MM.1S (cell line): ENCODE results near the gene CDH2.

Source experiments
- DNase-seq: peaks from one replicate; pipeline ENCODE4 v3.0.0-alpha.2; 2015
- H2AFZ ChIP-seq: fragments of 300-600 bp; sonication (generic); 2 replicates; pipeline ENCODE4 v1.6.0; 2016; ENCODE audit warnings: antibody characterized with exemption, low read length
- H3F3A ChIP-seq: fragments of 300-600 bp; sonication (generic); 2 replicates; pipeline ENCODE4 v1.6.1; 2016; ENCODE audit warnings: mild to moderate bottlenecking, antibody characterized with exemption, low read length, moderate library complexity, mixed read lengths; ENCODE audit not compliant: insufficient read depth
- H3K27ac ChIP-seq: fragments of 300-600 bp; sonication (generic); 2 replicates; pipeline ENCODE4 v1.5.1; 2016; ENCODE audit warnings: mild to moderate bottlenecking, low read length
- H3K27me3 ChIP-seq: fragments of 300-600 bp; sonication (generic); replicated peaks from 2 replicates; pipeline ENCODE4 v1.6.0; 2016; ENCODE audit warnings: low read length; ENCODE audit not compliant: insufficient read depth
- H3K36me3 ChIP-seq: fragments of 300-600 bp; sonication (generic); replicated peaks from 2 replicates; pipeline ENCODE4 v1.6.1; 2016; ENCODE audit warnings: mild to moderate bottlenecking, low read length, mixed read lengths; ENCODE audit not compliant: insufficient read depth
- H3K4me1 ChIP-seq: fragments of 300-600 bp; sonication (generic); 2 replicates; pipeline ENCODE4 v1.6.1; 2016; ENCODE audit warnings: low read length, mixed read lengths
- H3K4me2 ChIP-seq: fragments of 300-600 bp; sonication (generic); 2 replicates; pipeline ENCODE4 v1.6.0; 2016; ENCODE audit warnings: low read depth, low read length
- H3K4me3 ChIP-seq: fragments of 300-600 bp; sonication (generic); 2 replicates; pipeline ENCODE4 v1.5.1; 2016; ENCODE audit warnings: low read length, mixed read lengths
- H3K79me2 ChIP-seq: fragments of 300-600 bp; sonication (generic); 2 replicates; pipeline ENCODE4 v1.6.1; 2016; ENCODE audit warnings: mixed run types, low read length, mixed read lengths
- H3K9ac ChIP-seq: fragments of 300-600 bp; sonication (generic); 2 replicates; pipeline ENCODE4 v1.6.1; 2016; ENCODE audit warnings: low read length, mixed read lengths
- H3K9me2 ChIP-seq: fragments of 300-600 bp; sonication (generic); replicated peaks from 2 replicates; pipeline ENCODE4 v1.6.1; 2016; ENCODE audit warnings: mild to moderate bottlenecking, low read length, mixed read lengths; ENCODE audit not compliant: insufficient read depth
- H3K9me3 ChIP-seq: fragments of 300-600 bp; sonication (generic); replicated peaks from 2 replicates; pipeline ENCODE4 v1.6.1; 2016; ENCODE audit warnings: mild to moderate bottlenecking, low read length, mixed read lengths; ENCODE audit not compliant: insufficient read depth
- H4K20me1 ChIP-seq: fragments of 300-600 bp; sonication (generic); 2 replicates; pipeline ENCODE4 v1.6.1; 2016; ENCODE audit warnings: mild to moderate bottlenecking, low read length, moderate library complexity, mixed read lengths; ENCODE audit not compliant: insufficient read depth
- EZH2 ChIP-seq: fragments of 300-600 bp; sonication (generic); optimal IDR thresholded peaks from 2 replicates; pipeline ENCODE3; 2017; ENCODE audit warnings: low read depth, mild to moderate bottlenecking, antibody characterized with exemption, low read length, mixed read lengths
- EZH2phosphoT487 ChIP-seq: fragments of 300-600 bp; sonication (generic); IDR thresholded peaks from 2 replicates; pipeline ENCODE4 v1.6.1; 2018; ENCODE audit warnings: antibody characterized with exemption, low read length
- TF ChIP-seq, protein P1 (sequence below): fragments of 300-600 bp; sonication (generic); IDR thresholded peaks from 2 replicates; pipeline ENCODE4 v1.5.1; 2016; ENCODE audit warnings: antibody characterized with exemption, low read length, mixed read lengths

Gene CDH2

DNA sequence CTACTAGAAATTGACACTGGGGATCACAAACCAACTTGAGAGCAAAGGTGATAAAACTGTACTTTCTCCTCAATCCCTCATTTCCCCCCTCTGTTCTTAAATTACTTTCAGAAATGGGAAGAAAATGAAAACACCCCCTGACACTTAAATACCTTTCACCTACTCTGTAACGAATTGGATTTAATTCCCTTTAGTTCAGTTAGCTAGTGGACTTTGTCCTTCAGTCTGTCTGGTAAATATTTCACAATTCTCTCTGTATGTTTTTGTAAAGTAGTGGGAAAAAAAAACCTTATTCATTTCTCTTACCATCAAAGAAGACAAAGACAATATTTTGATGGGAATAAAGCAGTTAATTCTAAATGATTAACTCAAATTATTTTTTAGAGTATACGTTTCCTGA lies 85.7 kb downstream of the CDH2 start:
- Histone ChIP-seq H3F3A (no peaks in the 10 kb centered on the region), H3K4me1 (no peaks in the 10 kb centered on the region), H3K36me3 (no peaks in the 10 kb centered on the region), H4K20me1 (no peaks in the 10 kb centered on the region), H3K79me2 (no peaks in the 10 kb centered on the region), H3K9me3 (no peaks in the 10 kb centered on the region), H3K4me2 (no peak overlapping the region), H3K27ac (no peak overlapping the region), H3K9ac (no peak overlapping the region), H3K9me2 (no peaks in the 10 kb centered on the region), H3K27me3 (no peaks in the 10 kb centered on the region), H3K4me3 (no peak overlapping the region), H2AFZ (no peak overlapping the region)
- no peak for DNase-seq
- TF ChIP-seq, protein P1, sequence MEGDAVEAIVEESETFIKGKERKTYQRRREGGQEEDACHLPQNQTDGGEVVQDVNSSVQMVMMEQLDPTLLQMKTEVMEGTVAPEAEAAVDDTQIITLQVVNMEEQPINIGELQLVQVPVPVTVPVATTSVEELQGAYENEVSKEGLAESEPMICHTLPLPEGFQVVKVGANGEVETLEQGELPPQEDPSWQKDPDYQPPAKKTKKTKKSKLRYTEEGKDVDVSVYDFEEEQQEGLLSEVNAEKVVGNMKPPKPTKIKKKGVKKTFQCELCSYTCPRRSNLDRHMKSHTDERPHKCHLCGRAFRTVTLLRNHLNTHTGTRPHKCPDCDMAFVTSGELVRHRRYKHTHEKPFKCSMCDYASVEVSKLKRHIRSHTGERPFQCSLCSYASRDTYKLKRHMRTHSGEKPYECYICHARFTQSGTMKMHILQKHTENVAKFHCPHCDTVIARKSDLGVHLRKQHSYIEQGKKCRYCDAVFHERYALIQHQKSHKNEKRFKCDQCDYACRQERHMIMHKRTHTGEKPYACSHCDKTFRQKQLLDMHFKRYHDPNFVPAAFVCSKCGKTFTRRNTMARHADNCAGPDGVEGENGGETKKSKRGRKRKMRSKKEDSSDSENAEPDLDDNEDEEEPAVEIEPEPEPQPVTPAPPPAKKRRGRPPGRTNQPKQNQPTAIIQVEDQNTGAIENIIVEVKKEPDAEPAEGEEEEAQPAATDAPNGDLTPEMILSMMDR, result no peak
- TF ChIP-seq EZH2 (no peak), EZH2phosphoT487 (no peak)

DNA sequence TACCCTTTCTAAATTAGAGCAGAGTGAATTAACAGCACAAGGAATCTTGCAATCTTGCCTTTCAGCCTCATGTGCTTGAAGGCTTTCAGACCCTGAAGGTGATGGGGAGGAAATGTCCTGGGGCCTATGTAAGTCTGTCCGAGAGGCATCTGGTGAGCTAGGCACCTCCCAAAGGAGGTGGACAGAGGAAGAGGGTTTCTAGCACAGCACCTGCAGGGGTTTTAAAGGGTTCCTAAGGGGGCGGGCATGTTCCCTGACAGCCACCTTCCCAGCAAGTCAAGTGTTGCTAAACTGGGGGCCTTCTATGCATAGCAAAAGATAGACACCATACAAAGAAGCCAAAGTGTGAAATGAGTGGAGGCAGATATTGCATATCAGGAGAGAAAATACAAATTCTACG lies 88.5 kb downstream of the CDH2 start:
- no peaks in the 10 kb centered on the region for H4K20me1 ChIP-seq
- no peaks in the 10 kb centered on the region for H3K79me2 ChIP-seq
- H3K36me3 ChIP-seq, result no peaks in the 10 kb centered on the region
- no peaks in the 10 kb centered on the region for H3F3A ChIP-seq
- TF ChIP-seq, protein P1, result no peak
- TF ChIP-seq EZH2phosphoT487 (no peak), EZH2 (no peak)
- H3K9me3 ChIP-seq, result no peaks in the 10 kb centered on the region
- no peak overlapping the region for H3K27ac ChIP-seq
- H3K4me1 ChIP-seq, result no peaks in the 10 kb centered on the region
- DNase-seq, result no peak
- no peak overlapping the region for H2AFZ ChIP-seq
- H3K9ac ChIP-seq, result no peak overlapping the region
- H3K9me2 ChIP-seq, result no peaks in the 10 kb centered on the region
- no peaks in the 10 kb centered on the region for H3K27me3 ChIP-seq
- no peak overlapping the region for H3K4me2 ChIP-seq
- H3K4me3 ChIP-seq, result no peak overlapping the region

DNA sequence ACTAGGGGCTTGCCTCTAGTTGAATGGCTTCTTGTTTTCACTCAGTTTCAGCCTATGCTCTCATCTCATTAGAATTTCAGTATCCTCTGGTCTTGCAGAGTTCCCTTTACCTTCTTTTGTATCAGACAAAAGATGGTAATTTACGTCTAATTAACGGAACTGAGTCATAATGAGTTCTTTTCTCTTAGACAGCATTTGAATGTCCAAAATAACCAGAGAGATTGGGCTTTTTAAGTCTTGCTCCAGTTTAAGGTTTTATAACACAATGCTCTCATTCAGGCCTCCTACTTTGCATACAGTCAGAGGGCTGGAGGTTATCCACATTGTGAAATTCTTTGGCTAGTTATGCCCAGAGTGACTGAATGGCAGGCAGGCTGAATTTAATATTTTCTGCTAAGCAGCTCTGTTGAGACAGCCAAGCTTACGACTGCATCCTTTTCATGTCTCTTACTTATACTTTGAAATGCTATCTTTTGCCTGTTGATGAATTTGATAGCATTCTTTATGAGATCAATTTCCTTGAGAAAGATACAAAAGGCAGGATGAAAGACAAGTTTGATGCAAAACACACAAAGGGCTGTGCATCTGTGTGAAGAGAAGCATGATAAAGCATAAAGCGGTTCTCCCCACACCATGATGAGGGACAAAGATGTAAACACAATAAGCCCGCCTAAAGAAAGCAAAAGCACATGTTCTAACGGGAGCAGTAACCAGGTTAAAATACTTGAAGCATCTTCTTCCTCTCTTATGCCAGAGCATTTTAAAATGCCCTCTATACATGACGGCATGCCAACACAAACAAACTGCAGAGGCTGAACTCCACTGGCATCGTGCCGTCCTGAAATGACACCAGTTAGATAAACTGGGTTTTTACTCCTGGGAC lies 90.0 kb downstream of the CDH2 start:
- Histone ChIP-seq H4K20me1 (no peaks in the 10 kb centered on the region), H3K4me1 (no peaks in the 10 kb centered on the region), H3K4me3 (no peak overlapping the region), H3K27me3 (no peaks in the 10 kb centered on the region), H3K36me3 (no peaks in the 10 kb centered on the region), H3K9me3 (no peaks in the 10 kb centered on the region), H2AFZ (no peak overlapping the region), H3K9me2 (no peaks in the 10 kb centered on the region), H3K9ac (no peak overlapping the region), H3F3A (no peaks in the 10 kb centered on the region), H3K4me2 (no peak overlapping the region), H3K27ac (no peak overlapping the region), H3K79me2 (no peaks in the 10 kb centered on the region)
- DNase-seq, result no peak
- TF ChIP-seq EZH2phosphoT487 (no peak), EZH2 (no peak)
- TF ChIP-seq, protein P1, result no peak
